HG03520 (cell line): Measurements from ENCODE around the gene RNF103.
"Not testable (repeated sequence)": the region's sequence is repeated elsewhere in the genome, so short reads cannot be mapped to it uniquely, and the experiment has no call there.

Experiments used
- ATAC-seq: cut with Tn5 transposase; IDR thresholded peaks from one replicate; pipeline ENCODE4 v1.9.1; 2021; ENCODE audit warnings: mild to moderate bottlenecking, moderate library complexity; ENCODE audit not compliant: unreplicated experiment

Gene RNF103

DNA sequence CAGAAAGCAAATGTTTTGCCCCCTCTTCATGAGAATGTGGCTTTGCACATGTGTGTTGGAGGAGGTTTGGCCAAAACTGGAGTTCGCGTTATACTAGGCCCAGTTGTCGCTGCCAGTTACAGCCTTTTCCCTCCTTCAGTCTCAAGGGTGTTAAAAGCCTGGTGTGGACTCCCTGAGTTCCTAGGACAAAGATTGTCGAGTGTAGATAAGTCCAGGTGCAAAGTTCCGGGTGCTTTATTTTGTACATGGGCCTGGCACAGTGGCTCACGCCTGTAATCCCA lies 542 bp upstream of the RNF103 start:
- no peak for ATAC-seq

DNA sequence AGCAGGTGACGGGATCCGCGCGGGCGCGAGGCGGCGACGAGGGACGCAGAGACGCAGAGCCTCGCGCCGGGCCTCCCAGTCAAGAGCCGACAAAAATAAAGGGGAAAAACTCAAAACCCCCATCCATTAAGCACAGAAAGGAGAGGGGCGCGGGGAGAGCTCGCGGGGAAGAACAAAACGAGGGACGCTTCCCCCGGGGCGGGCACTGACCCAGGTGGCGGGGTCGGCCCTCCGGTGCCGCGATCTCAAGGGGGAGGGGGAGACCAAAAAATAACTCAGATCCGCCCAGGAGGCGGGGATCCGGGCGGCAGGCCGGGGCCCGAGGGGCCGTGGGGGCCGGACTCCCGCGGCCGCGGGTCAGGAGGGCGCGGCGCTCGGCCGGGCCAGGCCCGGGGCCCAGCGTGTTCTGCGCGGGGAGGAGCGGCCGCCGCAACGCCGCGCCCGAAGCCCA lies 597 bp downstream of the RNF103 start:
- ATAC-seq, result peak; percentile 39

DNA sequence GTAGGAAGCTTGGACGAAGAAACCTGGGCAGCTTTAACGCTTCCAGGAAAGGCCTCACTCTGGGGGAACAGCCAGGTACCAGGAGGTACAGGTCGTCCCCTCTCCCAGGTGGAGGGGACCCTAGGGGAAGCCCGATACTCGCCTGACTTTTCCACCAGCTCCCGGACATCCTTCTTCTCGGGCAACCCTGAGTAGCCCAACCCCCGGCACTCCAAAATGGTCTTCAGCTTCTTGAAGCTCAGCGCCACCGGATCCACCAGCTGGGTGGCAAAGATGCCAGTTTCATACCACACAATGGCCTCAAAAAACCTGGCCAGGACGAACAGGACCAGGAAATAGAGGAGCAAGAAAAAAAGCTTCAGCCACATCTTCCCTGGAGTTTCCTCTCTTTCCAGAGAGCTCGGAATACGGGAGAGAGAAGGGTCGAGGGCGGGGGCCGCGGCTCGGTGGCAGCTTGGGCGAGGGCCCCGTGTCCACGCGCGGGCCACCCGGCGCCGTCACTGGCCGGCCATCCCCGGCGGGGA lies 1.1 kb downstream of the RNF103 start:
- no peak for ATAC-seq

DNA sequence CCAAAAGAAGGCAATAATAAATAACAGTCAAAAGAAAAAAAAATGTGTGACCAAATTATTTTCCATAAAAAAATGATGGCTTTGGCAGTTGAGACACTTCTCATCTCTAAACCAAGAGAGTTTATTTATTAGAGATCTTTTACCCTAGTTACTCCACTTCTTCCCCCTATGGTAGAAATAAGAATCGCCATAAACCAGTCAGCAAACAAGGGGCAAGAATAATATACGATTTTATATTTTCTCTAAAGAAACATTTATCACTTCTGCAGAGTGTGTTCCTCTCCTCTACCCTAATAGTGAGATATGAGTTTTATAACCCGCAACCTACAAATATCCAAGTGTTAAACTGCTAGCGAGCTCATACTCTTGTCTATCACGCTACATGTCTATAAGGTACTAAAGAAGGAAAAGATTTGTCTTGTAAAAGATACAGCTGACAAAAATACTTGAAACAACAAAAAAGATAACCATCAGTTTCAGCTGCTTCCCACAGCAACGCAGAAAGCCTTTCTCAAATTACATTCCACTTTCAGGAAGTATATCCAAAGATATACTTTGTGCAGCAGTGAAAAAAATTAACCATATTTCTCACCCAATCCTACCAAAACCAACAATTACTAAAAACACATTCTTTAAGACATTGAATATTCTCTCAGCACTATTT lies 2.3 kb downstream of the RNF103 start:
- ATAC-seq, result no peak

DNA sequence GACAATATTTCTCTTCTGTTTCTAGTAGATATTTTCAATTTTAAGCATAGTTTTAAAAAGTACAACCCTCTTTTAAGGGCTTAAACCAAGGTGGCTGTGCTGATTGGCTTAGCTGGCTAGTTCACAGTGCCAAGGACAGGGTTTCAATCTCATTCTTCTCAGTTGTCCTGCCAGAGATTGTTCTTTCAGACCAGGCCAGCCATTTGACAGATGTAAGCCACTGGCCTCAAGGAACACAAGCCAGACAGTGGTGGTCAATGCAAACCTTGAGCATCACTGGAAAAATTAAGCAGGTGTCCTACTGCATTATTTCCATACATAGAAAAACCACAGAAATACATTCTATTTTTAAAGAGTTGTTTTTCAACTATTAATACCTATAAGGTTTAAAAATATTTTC lies 5.9 kb downstream of the RNF103 start:
- ATAC-seq, result no peak

DNA sequence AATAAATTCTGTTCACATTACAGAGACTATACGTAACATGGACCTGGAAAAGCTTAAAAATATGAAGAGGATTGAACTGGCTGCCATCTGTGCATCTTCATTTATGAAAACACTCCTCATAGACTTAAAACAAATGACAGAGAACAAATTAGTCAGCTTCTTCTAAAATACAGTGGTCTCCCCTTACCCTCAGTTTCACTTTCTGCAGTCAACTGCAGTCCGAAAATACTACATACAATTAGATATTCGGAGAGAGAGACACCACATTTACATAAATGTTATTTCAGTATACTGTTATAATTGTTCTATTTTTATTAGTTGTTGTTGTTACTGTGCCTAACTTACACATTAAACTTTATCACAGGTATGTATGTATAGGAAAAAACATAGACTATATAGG lies 6.5 kb downstream of the RNF103 start:
- no peak for ATAC-seq

DNA sequence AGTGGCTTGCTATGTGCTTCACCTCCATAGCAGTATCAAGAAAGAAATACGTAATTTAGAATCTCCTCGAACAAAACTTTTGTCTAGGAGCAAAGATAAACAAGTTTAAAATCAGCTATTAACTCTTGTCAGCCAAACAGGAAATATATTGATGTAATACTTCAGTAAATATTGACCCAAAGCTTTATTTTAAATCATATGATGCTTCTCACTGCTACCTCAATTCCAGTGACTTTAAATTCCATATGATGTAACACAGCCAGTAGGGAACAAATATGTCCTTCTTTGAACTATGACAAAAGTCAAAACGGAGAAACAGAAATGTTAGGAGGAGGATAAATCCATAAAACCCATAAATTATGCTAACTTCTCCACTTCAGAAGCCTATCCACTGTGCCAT lies 7.2 kb downstream of the RNF103 start:
- no peak for ATAC-seq

DNA sequence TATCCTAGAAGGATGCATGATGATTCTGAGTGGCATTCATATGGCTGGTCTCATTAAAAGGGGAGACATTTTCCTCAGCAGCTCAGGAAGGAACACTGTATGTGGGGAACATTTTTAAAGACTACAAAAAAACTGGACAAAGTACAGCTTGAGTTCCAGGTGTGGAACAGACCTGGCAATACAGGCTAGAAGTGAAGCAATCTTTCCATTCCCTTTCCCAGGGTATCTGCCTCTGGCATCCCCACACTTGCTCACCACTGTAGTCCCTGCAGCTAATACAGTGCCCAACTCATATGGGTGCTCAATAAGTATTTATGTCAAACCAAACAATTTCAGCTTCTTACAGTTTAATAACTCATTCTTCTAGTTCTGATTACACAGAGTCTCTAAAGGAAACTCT lies 8.1 kb downstream of the RNF103 start:
- no peak for ATAC-seq

DNA sequence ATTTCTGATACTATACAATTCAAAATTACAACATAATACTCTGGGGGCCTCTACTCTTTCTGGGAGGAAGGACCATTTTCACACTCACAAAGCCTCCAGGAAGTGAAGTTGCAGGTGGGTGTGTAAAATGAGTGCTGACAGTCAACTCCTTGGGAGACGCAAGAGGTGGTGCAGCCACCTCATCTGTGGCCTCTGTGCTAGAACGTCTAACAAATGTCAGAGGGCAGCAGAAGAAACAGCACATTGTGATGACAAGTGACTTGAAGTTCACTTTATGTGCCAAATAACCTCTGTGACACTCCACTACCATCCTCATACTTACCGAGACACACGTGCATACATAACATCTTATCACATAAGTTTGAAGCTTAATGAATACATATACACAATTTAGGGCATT lies 10.2 kb downstream of the RNF103 start:
- ATAC-seq, result no peak

DNA sequence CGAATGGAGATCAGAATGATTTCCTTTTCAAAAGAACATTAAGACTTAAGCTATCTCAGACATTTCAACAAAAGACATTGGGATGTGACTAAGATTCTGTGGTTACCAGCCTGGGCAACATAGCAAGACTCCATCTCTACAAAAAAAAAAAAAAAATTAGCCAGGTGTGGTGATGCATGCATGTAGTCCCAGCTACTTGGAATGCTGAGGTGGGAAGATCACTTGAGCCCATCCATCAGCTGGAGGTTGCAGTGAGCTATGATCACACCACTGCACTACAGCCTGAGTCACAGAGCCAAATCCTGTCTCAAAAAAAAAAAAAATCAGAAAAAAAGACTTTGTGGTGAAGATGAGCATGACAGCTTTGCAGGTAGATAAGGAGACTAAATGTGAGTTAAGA lies 12.8 kb downstream of the RNF103 start:
- ATAC-seq, result no peak

DNA sequence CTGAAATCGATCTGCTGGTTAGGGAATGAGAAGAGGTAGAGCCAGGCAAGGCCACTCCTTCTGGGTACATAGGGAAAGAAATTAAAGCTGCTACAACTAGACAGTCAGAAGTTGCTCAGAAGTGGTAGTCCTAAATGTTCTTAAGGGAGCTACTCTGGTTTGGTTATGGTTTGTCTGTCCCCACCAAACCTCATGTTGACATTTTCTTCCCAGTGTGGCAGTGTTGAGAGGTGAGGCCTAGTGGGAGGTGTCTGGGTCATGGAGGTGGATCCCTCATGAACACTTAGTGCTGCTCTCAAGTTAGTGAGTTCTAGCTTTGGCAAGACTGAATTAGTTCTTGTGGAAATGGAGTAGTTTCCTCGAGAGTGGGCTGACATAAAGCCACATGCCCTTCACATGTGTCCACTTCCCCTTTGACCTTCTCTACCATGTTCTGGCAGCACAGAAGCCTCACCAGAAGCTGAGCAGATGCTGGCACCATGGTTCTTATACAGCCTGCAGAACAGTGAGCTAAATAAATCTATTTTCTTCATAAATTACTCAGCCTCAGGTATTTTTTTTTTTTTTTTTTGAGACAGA lies 14.7 kb downstream of the RNF103 start:
- no peak for ATAC-seq

DNA sequence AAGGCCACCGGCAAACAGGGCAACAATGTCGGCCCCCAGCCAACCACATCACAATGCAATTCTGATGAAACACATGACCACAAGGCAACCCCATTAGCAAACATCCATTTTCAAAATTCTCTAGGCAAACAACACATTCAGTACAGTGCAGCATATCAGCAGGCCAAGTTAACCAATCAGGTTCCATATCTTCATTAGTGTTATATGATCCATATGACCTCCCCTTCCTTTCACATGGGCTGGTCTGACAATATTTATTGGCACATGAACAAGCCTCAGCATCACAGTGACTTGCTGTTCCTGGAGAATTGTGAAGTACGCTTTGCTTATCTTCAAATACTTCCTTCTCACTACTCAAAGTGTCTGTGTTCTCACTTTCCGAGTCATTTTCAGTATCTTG lies 19.8 kb downstream of the RNF103 start:
- no peak for ATAC-seq

DNA sequence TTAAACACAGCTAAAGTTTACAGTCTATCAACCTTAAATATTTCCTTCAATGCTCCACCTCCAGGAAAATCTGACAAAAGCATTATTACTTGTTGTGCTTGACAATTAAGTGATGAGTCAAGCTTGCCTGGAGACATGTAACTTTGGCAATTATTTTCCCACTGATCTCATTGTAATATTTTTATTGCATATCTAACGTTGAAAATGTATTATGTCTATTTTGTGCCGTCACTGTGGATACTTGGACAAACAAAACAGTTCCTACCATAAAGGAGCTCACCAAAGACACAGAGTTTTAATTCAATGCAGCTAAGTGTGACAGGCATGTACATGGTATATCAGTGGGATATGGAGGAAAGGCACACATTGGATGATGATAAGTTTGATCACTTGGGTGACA lies 24.7 kb downstream of the RNF103 start:
- no peak for ATAC-seq

DNA sequence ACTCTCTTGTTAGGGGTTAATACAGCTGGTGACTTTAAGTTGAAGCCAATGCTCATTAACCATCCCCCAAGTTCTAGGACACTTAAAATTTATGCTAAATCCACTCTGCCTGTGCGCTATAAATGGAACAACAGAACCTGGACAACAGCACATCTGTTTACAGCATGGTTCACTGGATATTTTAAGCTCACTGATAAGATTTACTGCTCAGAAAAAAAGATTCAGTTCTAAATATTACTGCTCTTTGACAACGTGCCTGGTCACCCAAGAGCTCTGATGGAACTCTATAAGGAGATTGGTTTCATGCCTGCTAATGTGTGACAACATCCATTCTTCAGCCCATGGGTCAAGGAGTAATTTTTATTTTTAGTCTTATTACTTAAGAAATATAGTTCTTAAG lies 27.5 kb downstream of the RNF103 start:
- ATAC-seq, result no peak

DNA sequence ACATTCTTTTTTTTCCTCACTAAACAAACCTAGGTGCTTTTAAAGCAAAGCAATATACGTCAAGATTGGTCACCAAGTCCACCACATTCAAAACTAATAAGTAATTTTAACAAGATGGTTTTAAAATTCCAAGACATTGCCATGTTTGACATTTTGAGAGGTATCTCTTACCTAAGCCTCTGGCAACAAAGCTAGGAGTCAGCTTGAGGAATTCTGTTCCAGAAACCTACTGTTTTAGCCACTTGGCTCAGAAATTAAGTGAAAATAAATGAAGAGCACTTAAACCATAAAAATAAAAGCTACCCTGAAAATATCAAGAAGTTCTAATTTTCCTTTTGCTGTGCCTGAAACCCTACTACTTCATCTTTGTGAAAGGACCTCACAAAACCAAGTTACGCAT lies 30.4 kb downstream of the RNF103 start:
- no peak for ATAC-seq

DNA sequence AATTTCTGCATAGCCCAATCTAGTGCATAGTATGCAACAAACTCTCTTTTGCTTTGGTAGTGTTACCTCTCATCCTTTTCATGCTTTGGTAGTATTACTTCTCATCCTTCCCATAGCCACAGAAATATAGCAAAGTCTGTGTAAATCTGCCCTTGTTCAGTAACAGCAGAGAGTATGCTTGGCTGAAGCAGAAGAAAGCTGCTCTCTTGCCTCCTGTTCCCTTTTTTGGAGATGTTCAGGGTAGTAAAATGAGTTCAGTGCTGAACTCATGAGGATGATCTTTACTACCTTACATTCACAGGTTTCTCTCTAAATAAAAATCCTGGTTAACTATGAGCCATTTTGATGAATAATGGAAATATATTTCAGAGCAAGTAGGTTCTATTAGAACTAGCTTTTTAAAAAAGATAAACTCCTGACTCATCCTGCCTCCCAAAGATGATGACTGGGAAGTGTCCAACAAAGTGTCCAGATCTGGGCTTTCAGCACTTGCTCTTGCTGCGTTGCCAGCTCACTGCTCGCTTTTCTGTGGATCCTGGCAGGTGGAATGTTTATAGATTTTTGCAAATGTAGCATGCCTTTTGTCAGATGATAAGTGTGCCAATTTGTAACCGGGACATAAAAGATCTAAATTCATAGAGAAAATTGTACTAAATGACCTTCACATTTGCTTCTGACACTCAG lies 31.0 kb downstream of the RNF103 start:
- ATAC-seq, result no peak

DNA sequence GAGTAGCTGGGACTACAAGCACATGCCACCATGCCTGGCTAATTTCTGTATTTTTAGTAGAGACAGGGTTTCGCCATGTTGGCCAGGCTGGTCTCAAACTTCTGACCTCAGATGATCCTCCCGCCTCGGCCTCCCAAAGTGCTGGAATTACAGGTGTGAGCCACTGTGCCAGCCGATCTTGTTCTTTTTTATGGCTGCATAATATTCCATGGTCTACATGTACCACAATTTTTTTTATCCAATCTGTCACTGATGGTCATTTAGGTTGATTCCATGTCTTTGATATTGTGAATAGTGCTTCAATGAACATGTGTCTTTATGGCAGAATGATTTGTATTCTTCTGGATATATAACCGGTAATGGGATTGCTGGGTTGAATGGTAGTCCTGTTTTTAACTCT lies 34.0 kb downstream of the RNF103 start:
- ATAC-seq, result not testable (repeated sequence)

DNA sequence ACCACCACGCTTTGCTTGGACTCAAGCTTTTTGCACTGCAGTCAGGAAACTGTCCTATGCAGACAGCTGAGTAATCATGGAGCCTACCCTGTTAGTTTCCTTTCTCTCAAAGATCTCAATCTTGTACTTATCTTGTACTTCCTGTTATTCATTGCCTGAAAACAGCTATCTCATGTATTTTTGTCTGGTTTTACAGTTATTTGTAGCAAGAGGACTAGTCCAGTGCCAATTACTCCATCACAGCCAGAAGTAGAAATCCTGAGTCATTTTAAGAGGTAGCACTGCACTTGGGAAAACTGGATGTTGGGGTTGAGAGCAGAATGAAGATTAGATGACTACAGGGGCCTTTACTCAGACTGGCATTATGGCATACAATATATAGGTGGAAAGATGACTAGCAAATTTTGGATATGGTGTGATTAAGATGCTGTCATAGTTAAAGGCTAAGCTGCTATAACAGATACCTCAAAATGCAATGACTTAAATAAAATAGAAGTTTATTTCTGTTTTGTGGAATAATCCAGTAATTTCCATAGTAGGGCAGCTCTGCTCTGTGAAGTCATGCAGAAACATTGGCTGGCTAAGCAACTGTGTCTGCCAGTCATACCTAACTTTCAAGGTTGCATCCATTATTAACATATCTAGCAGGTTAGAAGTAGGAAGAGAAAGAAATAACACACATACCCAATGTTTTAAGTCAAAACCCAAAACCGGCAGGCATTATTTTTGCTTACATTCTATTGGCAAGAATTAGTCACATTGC lies 39.3 kb downstream of the RNF103 start:
- peak; percentile 60 for ATAC-seq

DNA sequence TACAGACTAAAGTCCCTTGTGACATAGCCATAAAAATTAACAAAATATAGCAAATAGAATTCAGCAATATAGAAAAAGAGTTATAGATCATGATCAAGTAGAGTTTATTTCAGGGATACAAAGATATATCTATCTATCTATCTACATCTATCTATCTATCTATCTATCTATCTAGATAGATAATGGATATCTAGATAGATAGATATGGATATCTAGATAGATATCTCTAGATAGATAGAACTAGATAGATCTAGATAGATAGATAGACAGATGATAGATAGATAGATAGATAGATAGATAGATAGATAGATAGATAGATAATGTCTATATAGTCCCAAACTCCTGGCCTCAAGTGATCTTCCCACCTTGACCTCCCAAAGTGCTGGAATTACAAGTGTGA lies 43.1 kb downstream of the RNF103 start:
- ATAC-seq, result no peak

DNA sequence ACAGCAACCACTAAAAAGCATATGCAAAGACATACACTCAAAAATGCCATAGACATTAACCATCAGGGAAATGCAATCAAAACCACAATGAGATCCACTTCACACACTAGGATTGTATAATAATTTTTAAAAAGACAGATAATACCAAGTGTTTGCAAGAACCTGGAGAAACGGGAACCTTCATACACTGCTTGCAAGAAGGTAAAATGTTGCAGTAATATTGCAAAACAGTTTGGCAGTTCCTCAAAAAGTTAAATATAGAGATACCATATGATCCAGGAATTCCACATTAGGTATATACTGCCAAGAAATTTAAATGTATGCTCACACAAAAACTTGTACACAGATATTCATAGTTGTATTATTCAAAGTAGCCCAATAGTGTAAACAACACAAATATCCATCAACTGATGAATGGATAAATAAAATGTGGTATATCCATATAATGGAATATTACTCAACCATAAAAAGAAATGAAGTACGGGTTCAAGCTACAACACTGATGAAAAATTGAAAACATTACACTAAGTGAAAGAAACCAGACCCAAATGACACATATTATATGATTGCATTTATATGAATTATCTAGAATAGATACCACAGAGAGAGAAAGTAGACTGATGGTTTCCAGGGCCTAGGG lies 45.7 kb downstream of the RNF103 start:
- ATAC-seq, result no peak

DNA sequence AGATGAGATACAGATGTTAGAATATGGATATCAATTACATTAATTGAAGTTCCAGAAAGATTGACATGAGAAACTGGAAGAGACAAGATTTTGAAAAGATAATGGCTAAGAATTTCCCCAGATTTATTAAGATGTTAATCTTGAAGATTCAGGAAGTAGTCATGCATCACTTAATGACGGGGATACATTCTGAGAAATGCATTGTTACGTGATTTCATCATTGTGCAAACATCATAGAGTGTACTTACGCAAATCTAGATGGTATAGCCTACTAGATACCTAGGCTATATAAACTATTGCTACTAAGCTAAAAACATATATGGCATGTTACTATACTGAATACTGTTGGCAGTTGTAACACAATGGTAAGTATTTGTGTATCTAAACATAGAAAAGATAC lies 53.6 kb downstream of the RNF103 start:
- no peak for ATAC-seq
